Measurements from ENCODE around the gene P2RX2.

Gene P2RX2

GRCh38 chr12:132651444-132652100 lies 33.0 kb downstream of the P2RX2 start:
- H4K20me1 ChIP-seq (ENCODE audit: control insufficient read depth, insufficient read depth, low read depth, low read length): 0 out of 2 replicates have a peak, but pooled peaks cover 7% of the 10 kb centered on the region
- H3K79me2 ChIP-seq (ENCODE audit: control insufficient read depth, low read length): no peaks in the 10 kb centered on the region
- TF ChIP-seq CTCF (IDR thresholded peaks at IDR 0.05; ENCODE audit: low read depth, low read length, poor library complexity, severe bottlenecking) (no peak), EZH2phosphoT487 (IDR thresholded peaks at IDR 0.05; ENCODE audit: borderline replicate concordance, low read length) (no peak)
- H3K9me3 ChIP-seq (ENCODE audit: control insufficient read depth, insufficient read depth, low read length): no peaks in the 10 kb centered on the region
- H3K27ac ChIP-seq (ENCODE audit: low read depth, low read length): no peak overlapping the region
- no peaks in the 10 kb centered on the region for H3K4me1 ChIP-seq (ENCODE audit: control insufficient read depth, low read length)
- peaks cover 95% of the 10 kb centered on the region for H3K36me3 ChIP-seq (ENCODE audit: control insufficient read depth, low read length)
- no peaks in the 10 kb centered on the region for H3K9me2 ChIP-seq (replicated peaks; ENCODE audit: control insufficient read depth, low read length)
- peaks cover 3% of the 10 kb centered on the region; the same call in 1 of the 2 replicates for H3F3A ChIP-seq (ENCODE audit: control insufficient read depth, insufficient read depth)
- no peaks in the 10 kb centered on the region for H3K27me3 ChIP-seq (ENCODE audit: control insufficient read depth, low read length)
- H3K4me3 ChIP-seq (ENCODE audit: low read length): no peak overlapping the region
- H3K4me2 ChIP-seq (ENCODE audit: low read length): no peak overlapping the region

GRCh38 chr12:132653567-132654290 lies 35.2 kb downstream of the P2RX2 start:
- Histone ChIP-seq H3K27me3 (ENCODE audit: control insufficient read depth, low read length) (no peaks in the 10 kb centered on the region), H3K79me2 (ENCODE audit: control insufficient read depth, low read length) (no peaks in the 10 kb centered on the region), H3K4me3 (ENCODE audit: low read length) (no peak overlapping the region), H3K9me2 (replicated peaks; ENCODE audit: control insufficient read depth, low read length) (no peaks in the 10 kb centered on the region), H3K4me2 (ENCODE audit: low read length) (no peak overlapping the region), H4K20me1 (ENCODE audit: control insufficient read depth, insufficient read depth, low read depth, low read length) (0 out of 2 replicates have a peak, but pooled peaks cover 6% of the 10 kb centered on the region), H3K27ac (ENCODE audit: low read depth, low read length) (no peak overlapping the region), H3F3A (ENCODE audit: control insufficient read depth, insufficient read depth) (peaks cover 3% of the 10 kb centered on the region; the same call in 1 of the 2 replicates), H3K36me3 (ENCODE audit: control insufficient read depth, low read length) (peaks cover 97% of the 10 kb centered on the region), H3K4me1 (ENCODE audit: control insufficient read depth, low read length) (no peaks in the 10 kb centered on the region), H3K9me3 (ENCODE audit: control insufficient read depth, insufficient read depth, low read length) (no peaks in the 10 kb centered on the region)
- TF ChIP-seq CTCF (IDR thresholded peaks at IDR 0.05; ENCODE audit: low read depth, low read length, poor library complexity, severe bottlenecking): no peak
- TF ChIP-seq EZH2phosphoT487 (IDR thresholded peaks at IDR 0.05; ENCODE audit: borderline replicate concordance, low read length): no peak

GRCh38 chr12:132657004-132657727 lies 38.6 kb downstream of the P2RX2 start:
- H3F3A ChIP-seq (ENCODE audit: control insufficient read depth, insufficient read depth): peaks cover 3% of the 10 kb centered on the region; the same call in 1 of the 2 replicates
- no peak overlapping the region for H3K27ac ChIP-seq (ENCODE audit: low read depth, low read length)

More at GRCh38 chr12:132657004-132657727, 38.6 kb downstream of the P2RX2 start:
- Histone ChIP-seq H3K4me3 (ENCODE audit: low read length) (no peak overlapping the region), H3K4me2 (ENCODE audit: low read length) (no peak overlapping the region), H3K27me3 (ENCODE audit: control insufficient read depth, low read length) (no peaks in the 10 kb centered on the region), H3K4me1 (ENCODE audit: control insufficient read depth, low read length) (no peaks in the 10 kb centered on the region), H3K79me2 (ENCODE audit: control insufficient read depth, low read length) (no peaks in the 10 kb centered on the region), H4K20me1 (ENCODE audit: control insufficient read depth, insufficient read depth, low read depth, low read length) (no peaks in the 10 kb centered on the region), H3K9me3 (ENCODE audit: control insufficient read depth, insufficient read depth, low read length) (no peaks in the 10 kb centered on the region), H3K36me3 (ENCODE audit: control insufficient read depth, low read length) (peaks cover 98% of the 10 kb centered on the region), H3K9me2 (replicated peaks; ENCODE audit: control insufficient read depth, low read length) (no peaks in the 10 kb centered on the region)
- TF ChIP-seq CTCF (IDR thresholded peaks at IDR 0.05; ENCODE audit: low read depth, low read length, poor library complexity, severe bottlenecking): no peak
- no peak for TF ChIP-seq EZH2phosphoT487 (IDR thresholded peaks at IDR 0.05; ENCODE audit: borderline replicate concordance, low read length)
